GM23338 (cell line): ENCODE data around the gene GLRA1. TPM values are rescaled to one million over a fixed set of nuclear protein-coding genes. Genes with fewer than 3 reads are reported as not detected.

ENCODE experiments used
- ATAC-seq: fragments of 200-7000 bp; cut with Tn5 transposase; 3 replicates; pipeline ENCODE4 v1.9.1; 2020
- DNase-seq: peaks from one replicate; pipeline ENCODE4 v3.0.0-alpha.2; 2015; ENCODE audit warnings: low spot score
- H2AFZ ChIP-seq: fragments of 200-600 bp; sonication (generic); 2 replicates; pipeline ENCODE4 v1.8.0; 2016; ENCODE audit warnings: antibody characterized with exemption, mild to moderate bottlenecking, moderate library complexity
- H3F3A ChIP-seq: fragments of 200-600 bp; sonication (generic); replicated peaks from 2 replicates; pipeline ENCODE4 v1.8.0; 2017; ENCODE audit warnings: antibody characterized with exemption, mixed run types, low read depth
- H3K27ac ChIP-seq: fragments of 200-600 bp; sonication (generic); 2 replicates; pipeline ENCODE4 v1.6.1; 2016; ENCODE audit warnings: low read depth
- H3K27me3 ChIP-seq: fragments of 200-600 bp; sonication (generic); 2 replicates; pipeline ENCODE4 v1.8.0; 2016; ENCODE audit warnings: mild to moderate bottlenecking, mixed run types, moderate library complexity; ENCODE audit not compliant: insufficient read depth
- H3K36me3 ChIP-seq: fragments of 200-600 bp; sonication (generic); 2 replicates; pipeline ENCODE4 v1.8.0; 2016; ENCODE audit warnings: mild to moderate bottlenecking; ENCODE audit not compliant: insufficient read depth
- H3K4me1 ChIP-seq: fragments of 200-600 bp; sonication (generic); 2 replicates; pipeline ENCODE4 v1.8.0; 2016; ENCODE audit warnings: mild to moderate bottlenecking, moderate library complexity; ENCODE audit not compliant: insufficient read depth
- H3K4me2 ChIP-seq: fragments of 200-600 bp; sonication (generic); 2 replicates; pipeline ENCODE4 v1.7.1; 2017; ENCODE audit warnings: mixed run types
- H3K4me3 ChIP-seq: fragments of 200-600 bp; sonication (generic); 2 replicates; pipeline ENCODE4 v1.6.1; 2016; ENCODE audit warnings: mixed run types
- H3K79me2 ChIP-seq: fragments of 200-600 bp; sonication (generic); replicated peaks from 2 replicates; pipeline ENCODE4 v1.8.0; 2017; ENCODE audit warnings: mild to moderate bottlenecking; ENCODE audit not compliant: insufficient read depth
- H3K9me2 ChIP-seq: fragments of 200-600 bp; sonication (generic); 2 replicates; pipeline ENCODE4 v1.8.0; 2017; ENCODE audit not compliant: insufficient read depth
- H4K20me1 ChIP-seq: fragments of 200-600 bp; sonication (generic); replicated peaks from 2 replicates; pipeline ENCODE4 v1.8.0; 2017; ENCODE audit warnings: mild to moderate bottlenecking; ENCODE audit not compliant: insufficient read depth
- H3K27ac Mint-ChIP-seq: 2 replicates; pipeline ENCODE4 v1.8.0; 2020; ENCODE audit warnings: inconsistent platforms, mild to moderate bottlenecking, moderate library complexity, mixed read lengths
- H3K27me3 Mint-ChIP-seq: 3 replicates; pipeline ENCODE4 v1.8.0; 2022; ENCODE audit warnings: low read depth, mild to moderate bottlenecking, moderate library complexity, mixed read lengths, inconsistent platforms; ENCODE audit not compliant: insufficient read depth, poor library complexity
- H3K36me3 Mint-ChIP-seq: 3 replicates; pipeline ENCODE4 v1.8.0; 2021; ENCODE audit warnings: low read depth, mild to moderate bottlenecking, inconsistent platforms, moderate library complexity, mixed read lengths
- H3K4me1 Mint-ChIP-seq: 3 replicates; pipeline ENCODE4 v1.8.0; 2020; ENCODE audit warnings: mild to moderate bottlenecking, inconsistent platforms, mixed read lengths
- H3K4me3 Mint-ChIP-seq: 3 replicates; pipeline ENCODE4 v1.8.0; 2021; ENCODE audit warnings: moderate library complexity, mild to moderate bottlenecking, inconsistent platforms, mixed read lengths
- H3K9me3 Mint-ChIP-seq: 3 replicates; pipeline ENCODE4 v1.8.0; 2020; ENCODE audit warnings: moderate library complexity, mild to moderate bottlenecking, inconsistent platforms, mixed read lengths
- CREB1 ChIP-seq: fragments of 250-450 bp; sonication (Bioruptor Pico); IDR thresholded peaks from 2 replicates; pipeline ENCODE4 v1.5.0; 2020; ENCODE audit warnings: low read depth, mild to moderate bottlenecking, moderate library complexity
- CTCF ChIP-seq, 2 experiments: fragments of 200-600 bp in 1 of 2; sonication (generic) in 1 of 2; conservative IDR thresholded peaks; 2 replicates each; pipeline versions ENCODE4 v1.5.1 to v1.6.1; 2016 to 2017; ENCODE audit warnings: antibody characterized with exemption in 2 of 2, low read depth in 2 of 2, mild to moderate bottlenecking in 2 of 2, moderate library complexity in 1 of 2
- EZH2phosphoT487 ChIP-seq: fragments of 200-600 bp; sonication (generic); IDR thresholded peaks from one replicate; pipeline ENCODE4 v1.8.1; 2018; ENCODE audit warnings: antibody characterized with exemption; ENCODE audit not compliant: unreplicated experiment
- NANOG ChIP-seq: IDR thresholded peaks from 2 replicates; pipeline ENCODE4 v1.6.1; 2016; ENCODE audit warnings: antibody characterized with exemption, borderline replicate concordance
- ZNF331 ChIP-seq: fragments of 250-450 bp; sonication (Bioruptor Pico); IDR thresholded peaks from 2 replicates; pipeline ENCODE4 v1.5.0; 2020; ENCODE audit warnings: low read depth, mild to moderate bottlenecking, moderate library complexity
- ZNF462 ChIP-seq: fragments of 250-450 bp; sonication (Bioruptor Pico); IDR thresholded peaks from 2 replicates; pipeline ENCODE4 v1.5.0; 2020; ENCODE audit warnings: mild to moderate bottlenecking, moderate library complexity
- polyA plus RNA-seq: library from polyadenylated mRNA; unstranded; fragments of >200 nt; fragmentation: Nextera tagmentation; extraction: Ambion mirVana; gene quantifications from 2 replicates; pipeline ENCODE4 v1.2.1, GENCODE V29; 2016
- total RNA-seq: library from RNA; depleted of rRNA; stranded (reverse); fragments of >200 nt; shearing (Covaris generic); gene quantifications from 2 replicates; pipeline ENCODE4 v1.2.3, GENCODE V29; 2014

Gene GLRA1
- total and polyA plus RNA-seq, 2 experiments from 2014 or later: not detected

- no peak overlapping the region for H3K4me3 ChIP-seq
- H3K27me3 Mint-ChIP-seq: no peaks in the 10 kb centered on the region
- peaks cover 4% of the 10 kb centered on the region; the same call in 2 of the 3 replicates for H3K4me1 Mint-ChIP-seq
- no peak for DNase-seq
- H2AFZ ChIP-seq: no peak overlapping the region
- H3K4me2 ChIP-seq: no peak overlapping the region
- H3K27me3 ChIP-seq: no peaks in the 10 kb centered on the region
- H3K4me3 Mint-ChIP-seq: no peak overlapping the region
- peaks cover 28% of the 10 kb centered on the region; the same call in 1 of the 2 replicates for H3K36me3 ChIP-seq
- no peak overlapping the region for H3K27ac Mint-ChIP-seq
- H3K79me2 ChIP-seq: peaks cover 72% of the 10 kb centered on the region
- H3K4me1 ChIP-seq: no peaks in the 10 kb centered on the region
- no peak for TF ChIP-seq CREB1 (CRISPR knock-in tag)
- TF ChIP-seq ZNF462 (CRISPR knock-in tag): no peak
- TF ChIP-seq NANOG: no peak
- no peak for TF ChIP-seq CTCF (conservative IDR thresholded peaks at IDR 0.05; ENCODE audit: low read depth in 2 of 2)
- no peak for TF ChIP-seq EZH2phosphoT487
- TF ChIP-seq ZNF331 (CRISPR knock-in tag): no peak
- H4K20me1 ChIP-seq: peaks cover 46% of the 10 kb centered on the region
- no peaks in the 10 kb centered on the region for H3F3A ChIP-seq
- H3K9me3 Mint-ChIP-seq: no peaks in the 10 kb centered on the region
- peaks cover 91% of the 10 kb centered on the region for H3K36me3 Mint-ChIP-seq
- ATAC-seq: no peak
- no peak overlapping the region for H3K27ac ChIP-seq
- no peaks in the 10 kb centered on the region for H3K9me2 ChIP-seq
Measured at GRCh38 chr5:151808451-151809169, 116.0 kb downstream of the GLRA1 start.
